GM21737 (cell line): ENCODE results near the gene PIM2.
A peak's percentile ranks its signal among the peaks of the same experiment; 100 is the strongest.

Experiments
- ATAC-seq: cut with Tn5 transposase; IDR thresholded peaks from one replicate; pipeline ENCODE4 v1.9.1; 2021; ENCODE audit warnings: mild to moderate bottlenecking, moderate library complexity; ENCODE audit not compliant: unreplicated experiment

PIM2 gene

DNA sequence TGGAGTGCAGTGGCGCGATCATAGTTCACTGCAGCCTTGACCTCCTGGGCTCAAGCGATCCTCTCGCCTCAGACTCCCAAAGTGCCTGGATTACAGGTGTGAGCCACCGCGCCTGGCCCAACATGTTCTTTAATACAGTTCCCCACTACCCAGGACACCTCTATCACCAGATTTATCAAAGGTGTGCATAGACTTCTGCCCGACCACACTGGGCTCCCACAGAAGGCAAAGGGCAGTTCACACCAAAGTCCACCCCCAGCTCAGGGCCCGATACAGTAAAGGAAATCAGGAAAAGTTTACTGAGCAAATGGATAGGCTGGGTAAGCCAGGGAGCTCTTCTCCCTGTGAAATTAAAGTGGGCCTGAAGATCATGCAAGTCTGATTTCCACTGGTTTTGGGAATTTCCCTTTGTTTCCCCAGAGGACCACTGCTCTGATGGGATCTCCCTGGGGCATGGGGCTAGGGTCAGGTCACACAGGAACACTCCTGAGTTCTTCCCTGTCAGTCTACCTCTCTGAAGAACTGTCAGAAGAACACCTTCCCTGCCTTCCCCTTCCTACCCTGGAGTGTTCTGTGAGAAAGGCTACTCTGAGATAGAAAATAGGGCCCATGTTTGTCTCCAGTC, 17.7 kb upstream of the PIM2 start:
- no peak for ATAC-seq

- no peak for ATAC-seq
Measured at GRCh38 chrX:48935301-48935670, 16.5 kb upstream of the PIM2 start.

DNA sequence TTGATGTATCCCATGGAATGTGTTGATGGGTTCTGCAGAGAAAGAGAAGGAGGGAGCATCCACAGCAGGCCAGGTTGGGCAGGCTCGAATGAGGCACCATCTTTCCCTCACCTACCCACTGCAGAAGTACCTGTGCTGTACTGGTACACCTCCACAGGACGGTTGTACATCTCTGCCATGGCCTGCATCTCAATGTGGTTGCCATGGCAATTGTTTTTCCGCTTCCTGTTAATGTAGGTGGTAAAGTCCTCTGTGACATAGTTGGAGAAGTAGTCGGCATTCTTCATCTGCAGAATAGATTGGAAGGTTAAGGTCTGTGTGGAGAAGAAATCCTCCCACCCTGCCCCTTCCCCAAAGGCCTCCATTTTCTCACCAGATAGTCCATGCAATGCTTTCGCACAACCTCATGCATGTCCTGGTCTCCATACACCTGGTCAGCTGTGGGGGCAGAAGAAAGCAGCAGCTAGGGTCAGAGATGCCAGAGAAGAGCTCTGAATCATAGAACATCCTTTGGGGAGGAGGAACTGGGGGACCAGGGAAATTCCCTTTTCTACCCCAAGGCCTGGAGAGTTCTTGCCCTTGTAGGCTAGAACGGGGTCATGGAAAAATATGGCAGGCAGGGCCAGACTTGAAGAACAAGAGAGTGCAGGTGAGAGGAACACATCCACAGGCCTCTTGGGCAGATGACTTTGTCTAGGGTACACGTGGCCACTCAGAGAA, 15.9 kb upstream of the PIM2 start:
- ATAC-seq = no peak

DNA sequence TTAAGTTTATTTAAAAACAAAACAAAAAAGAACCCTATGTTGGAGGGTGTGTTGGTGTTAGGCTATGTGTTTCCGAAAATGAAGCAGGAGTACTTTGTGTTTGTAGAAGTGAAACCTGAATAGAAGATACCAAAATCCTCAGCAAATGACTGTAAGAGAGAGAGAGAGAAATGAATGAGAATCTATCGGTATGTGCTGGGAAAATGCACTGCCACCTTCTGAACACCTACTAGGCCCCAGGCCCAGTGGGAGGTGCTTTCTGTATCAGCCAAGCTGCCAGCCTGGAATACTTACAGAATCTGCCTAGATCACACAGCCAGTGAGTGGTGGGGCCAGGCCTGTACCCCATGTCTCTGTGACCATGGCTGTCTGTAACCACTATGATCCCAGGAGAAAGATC, 14.9 kb upstream of the PIM2 start:
- no peak for ATAC-seq

GRCh38 chrX:48927736-48928382, 9.0 kb upstream of the PIM2 start:
- no peak for ATAC-seq

GRCh38 chrX:48927123-48927522, 8.3 kb upstream of the PIM2 start:
- no peak for ATAC-seq

- no peak for ATAC-seq
Measured at GRCh38 chrX:48924270-48924669, 5.4 kb upstream of the PIM2 start.

- no peak for ATAC-seq
Measured at GRCh38 chrX:48923771-48924170, 4.9 kb upstream of the PIM2 start.

DNA sequence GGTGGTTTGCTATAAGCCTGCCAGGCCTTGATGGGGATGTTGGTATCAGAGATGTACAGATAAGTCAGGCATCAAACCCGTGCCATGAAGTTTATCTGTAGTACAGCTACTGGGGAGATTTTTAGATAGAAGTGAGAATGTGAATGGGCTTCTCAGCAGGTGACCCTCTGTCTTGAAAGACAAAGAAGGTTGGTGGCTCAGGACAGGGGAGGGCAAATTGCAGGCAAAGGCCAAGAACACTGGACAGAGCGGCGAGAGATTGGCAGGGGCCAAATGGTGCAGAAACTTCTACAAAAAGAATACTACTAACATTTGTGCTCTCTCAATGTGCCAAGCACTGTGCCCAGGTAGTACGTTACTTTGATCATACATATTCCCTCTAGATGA, 1.9 kb upstream of the PIM2 start:
- no peak for ATAC-seq

DNA sequence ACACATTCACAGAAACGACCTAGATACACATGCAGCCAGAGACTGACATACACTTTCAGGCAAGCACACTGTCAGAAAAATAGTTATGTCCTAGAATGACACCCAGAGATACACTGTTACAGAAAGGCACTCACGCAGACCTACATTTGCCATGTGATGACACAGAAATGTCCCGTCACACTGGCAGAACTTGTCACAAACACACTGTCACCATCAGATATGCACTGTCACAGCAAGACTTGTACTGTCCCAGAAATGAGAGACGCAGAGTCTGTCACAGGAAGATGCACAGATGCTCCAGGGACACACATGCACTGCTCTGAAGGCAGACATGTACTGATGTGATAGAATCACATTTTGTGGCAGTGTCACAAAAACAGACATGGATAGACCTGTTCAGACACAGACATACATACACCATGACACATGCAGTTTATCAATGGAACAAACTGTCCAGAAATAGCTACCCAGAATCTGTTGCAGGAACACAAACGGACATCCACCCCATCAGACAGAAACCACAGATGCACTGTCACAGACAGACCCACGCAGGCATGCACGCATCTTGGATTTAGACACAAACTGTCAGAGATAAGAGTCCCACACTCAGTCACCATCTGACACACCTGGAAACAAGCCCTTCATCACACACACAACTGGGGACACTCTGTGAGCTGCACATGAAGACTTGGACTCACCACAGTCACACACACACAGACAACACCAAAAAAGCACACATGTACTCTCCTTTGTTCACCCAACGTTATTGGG, 1.3 kb upstream of the PIM2 start:
- ATAC-seq = no peak

- peak; percentile 9 for ATAC-seq
Measured at GRCh38 chrX:48919360-48919841, 577 bp upstream of the PIM2 start.

DNA sequence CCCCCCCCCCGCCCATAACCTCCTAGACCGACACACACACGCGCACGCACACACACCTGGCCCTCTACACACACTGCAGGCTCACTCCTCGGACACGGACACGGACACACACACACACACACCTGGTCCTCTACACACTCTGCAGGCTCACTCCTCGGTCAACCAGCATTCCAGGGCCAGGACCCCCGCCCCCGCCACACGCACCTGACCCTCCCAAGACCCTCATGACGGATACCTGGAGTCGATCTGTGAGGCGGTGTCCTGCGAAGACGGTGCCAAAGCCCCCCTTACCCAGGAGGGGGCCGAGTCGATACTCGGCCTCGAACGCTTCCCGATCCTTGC, 552 bp downstream of the PIM2 start:
- ATAC-seq = no peak

- peak; percentile 39 for ATAC-seq
Measured at GRCh38 chrX:48917139-48918001, 1.5 kb downstream of the PIM2 start.

DNA sequence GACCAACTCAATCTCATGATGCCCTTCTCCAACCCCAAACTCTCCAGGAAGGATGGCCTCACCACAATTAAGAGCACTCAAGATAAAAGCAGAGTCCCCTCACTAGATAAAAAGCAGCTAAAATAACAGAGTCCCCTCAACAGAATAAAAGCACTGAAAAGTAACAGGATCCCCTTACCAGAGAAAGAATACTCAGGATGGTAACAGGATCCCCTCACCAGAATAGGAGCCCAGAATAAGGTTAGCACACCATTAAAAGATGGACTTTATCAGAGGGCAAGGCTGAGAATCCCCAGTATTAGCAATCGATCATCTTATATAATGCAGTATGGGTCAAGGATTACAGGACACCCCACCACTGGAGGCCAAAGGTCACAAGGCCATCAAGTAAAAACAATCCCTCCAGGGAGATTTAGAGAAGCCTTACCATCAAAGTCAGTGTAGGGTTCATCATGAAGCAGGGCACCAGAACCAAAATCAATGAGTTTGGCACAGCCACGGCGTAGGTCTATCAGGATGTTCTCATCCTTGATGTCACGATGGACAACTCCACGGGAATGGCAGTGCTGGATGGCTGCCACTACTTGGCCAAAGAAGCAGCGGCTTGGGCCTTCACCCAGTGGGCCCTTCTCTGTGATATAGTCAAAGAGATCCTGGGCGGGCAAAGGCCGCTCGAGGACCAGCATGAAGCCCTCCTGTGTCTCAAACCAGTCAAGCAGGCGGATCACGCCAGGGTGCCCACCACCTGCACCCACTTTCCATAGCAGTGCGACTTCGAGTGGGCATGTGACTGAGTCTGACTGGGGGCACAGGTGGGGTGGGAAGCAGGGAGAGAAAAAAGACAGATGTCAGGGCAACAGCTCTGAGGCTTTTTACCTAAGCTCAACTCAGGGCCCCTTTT, 4.0 kb downstream of the PIM2 start:
- ATAC-seq = no peak

- no peak for ATAC-seq
Measured at GRCh38 chrX:48913605-48914366, 5.0 kb downstream of the PIM2 start.

DNA sequence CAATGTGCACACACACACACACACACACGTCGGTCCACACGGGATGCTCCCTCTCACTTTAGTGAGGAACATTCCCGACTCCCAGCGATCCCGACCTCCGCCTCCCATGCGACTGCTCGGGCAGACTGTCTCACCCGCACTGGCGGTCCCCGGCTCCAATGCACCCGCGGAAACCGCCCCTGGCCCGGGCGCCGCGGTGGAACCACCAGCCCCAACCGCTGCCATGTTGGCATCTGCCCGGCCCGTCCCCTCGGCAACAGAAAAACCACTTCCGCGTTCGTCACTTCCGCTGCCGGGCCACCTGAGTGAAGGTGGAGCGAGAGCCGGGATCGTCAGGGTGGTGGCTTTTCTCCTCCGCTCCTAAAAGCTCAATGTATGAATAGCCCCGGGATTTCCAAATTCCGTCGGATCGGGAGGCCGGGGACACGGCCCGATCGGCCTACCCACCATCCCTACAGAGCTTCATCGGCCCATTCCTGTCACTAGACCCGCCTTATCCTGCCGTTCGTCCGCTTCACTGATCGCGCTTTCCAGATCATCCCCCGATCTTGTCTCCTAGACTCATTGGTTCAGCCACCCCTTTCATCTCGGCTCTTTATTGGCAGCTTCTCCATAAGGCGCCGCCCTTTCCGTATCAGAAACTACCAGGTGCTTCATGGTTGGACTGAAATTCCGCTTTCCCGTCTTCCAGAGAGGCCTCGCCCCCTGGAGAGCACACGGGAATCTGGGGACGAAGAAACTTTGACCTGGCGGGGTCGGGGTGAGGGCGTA, 7.2 kb downstream of the PIM2 start, which contains the start of gene SLC35A2:
Gene SLC35A2 (minus strand): TSS at position 235 of the 771 bp plus-strand sequence. CDS start 10 bp downstream, at position 225.
- peak; percentile 53 for ATAC-seq

GRCh38 chrX:48910926-48911411, 7.9 kb downstream of the PIM2 start:
- ATAC-seq = peak; percentile 1
